Activated CD4-positive, alpha-beta T cell treated with anti-CD3 and anti-CD28 coated beads, Interleukin-2, amount 50 U/mL, for 16 hours (primary cell): ENCODE measurements around the gene KIF16B.
"Not testable (repeated sequence)": the region's sequence is repeated elsewhere in the genome, so short reads cannot be mapped to it uniquely, and the experiment has no call there.

Experiments used
- DNase-seq: peaks from one replicate; pipeline ENCODE4 v3.0.0-alpha.2; 2020

The KIF16B gene

GRCh38 chr20:16236589-16237241 is 336.5 kb downstream of the KIF16B start:
- DNase-seq: no peak

- no peak for DNase-seq
These were observed 342.8 kb downstream of the KIF16B start for GRCh38 chr20:16230402-16230801.

GRCh38 chr20:16229813-16230212 is 343.4 kb downstream of the KIF16B start:
- no peak for DNase-seq

GRCh38 chr20:16228722-16229121 is 344.5 kb downstream of the KIF16B start:
- DNase-seq: no peak

- not testable (repeated sequence) for DNase-seq
These were observed 346.3 kb downstream of the KIF16B start for GRCh38 chr20:16226961-16227360.

GRCh38 chr20:16224836-16225235 is 348.4 kb downstream of the KIF16B start:
- no peak for DNase-seq

- DNase-seq: no peak
These were observed 350.3 kb downstream of the KIF16B start for GRCh38 chr20:16222859-16223411.
